ENCODE data around the gene TBC1D4. TPM values are rescaled to one million over a fixed set of nuclear protein-coding genes. Genes with fewer than 3 reads are reported as not detected.

The TBC1D4 gene
- total RNA-seq, 4 donors from 2014 or later = 20.2 to 74.7 (median 30.9) TPM

DNA sequence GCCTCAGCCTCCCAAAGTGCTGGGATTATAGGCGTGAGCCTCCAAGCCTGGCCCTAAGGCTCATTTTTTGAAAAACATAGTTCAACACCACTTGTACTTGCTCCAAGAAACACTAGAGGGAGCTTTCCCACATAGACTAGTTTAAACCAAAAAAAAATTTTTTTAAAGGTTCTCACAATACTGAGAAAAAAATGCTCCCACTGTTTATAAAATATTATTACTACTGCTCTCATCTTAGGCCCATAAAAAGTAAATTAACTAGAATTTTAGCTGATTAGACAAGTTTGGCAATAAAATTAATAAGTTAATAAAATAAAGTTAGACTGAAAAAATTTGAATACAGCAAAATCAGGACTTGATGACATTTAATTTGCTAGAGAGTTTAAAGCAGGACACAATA lies 109.5 kb downstream of the TBC1D4 start:
- TF ChIP-seq, protein P1, sequence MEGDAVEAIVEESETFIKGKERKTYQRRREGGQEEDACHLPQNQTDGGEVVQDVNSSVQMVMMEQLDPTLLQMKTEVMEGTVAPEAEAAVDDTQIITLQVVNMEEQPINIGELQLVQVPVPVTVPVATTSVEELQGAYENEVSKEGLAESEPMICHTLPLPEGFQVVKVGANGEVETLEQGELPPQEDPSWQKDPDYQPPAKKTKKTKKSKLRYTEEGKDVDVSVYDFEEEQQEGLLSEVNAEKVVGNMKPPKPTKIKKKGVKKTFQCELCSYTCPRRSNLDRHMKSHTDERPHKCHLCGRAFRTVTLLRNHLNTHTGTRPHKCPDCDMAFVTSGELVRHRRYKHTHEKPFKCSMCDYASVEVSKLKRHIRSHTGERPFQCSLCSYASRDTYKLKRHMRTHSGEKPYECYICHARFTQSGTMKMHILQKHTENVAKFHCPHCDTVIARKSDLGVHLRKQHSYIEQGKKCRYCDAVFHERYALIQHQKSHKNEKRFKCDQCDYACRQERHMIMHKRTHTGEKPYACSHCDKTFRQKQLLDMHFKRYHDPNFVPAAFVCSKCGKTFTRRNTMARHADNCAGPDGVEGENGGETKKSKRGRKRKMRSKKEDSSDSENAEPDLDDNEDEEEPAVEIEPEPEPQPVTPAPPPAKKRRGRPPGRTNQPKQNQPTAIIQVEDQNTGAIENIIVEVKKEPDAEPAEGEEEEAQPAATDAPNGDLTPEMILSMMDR (IDR thresholded peaks at IDR 0.05) = peak; percentile 59 to 80 (median 74)
- TF ChIP-seq POLR2A (IDR thresholded peaks at IDR 0.05) = no peak
- Histone ChIP-seq H3K9me3 (no peaks in the 10 kb centered on the region), H3K27me3 (no peaks in the 10 kb centered on the region), H3K36me3 (no peaks in the 10 kb centered on the region), H3K4me1 (peaks cover 0 to 10% of the 10 kb centered on the region in 2 donors), H3K4me3 (no peak overlapping the region), H3K27ac (peak overlapping the region; percentile 13 to 50)
- intact Hi-C loops (cut with DNase I; ENCODE audit: low total_unique reads) = no loop called here
- DNase-seq = no peak

GRCh38 chr13:75371203-75371602 lies 110.8 kb downstream of the TBC1D4 start:
- Histone ChIP-seq H3K27me3 (no peaks in the 10 kb centered on the region), H3K4me3 (no peak overlapping the region), H3K27ac (no peak overlapping the region), H3K36me3 (no peaks in the 10 kb centered on the region), H3K9me3 (no peaks in the 10 kb centered on the region), H3K4me1 (peaks cover 0 to 10% of the 10 kb centered on the region in 2 donors)
- intact Hi-C loops (cut with DNase I; ENCODE audit: low total_unique reads) = no loop called here
- DNase-seq = no peak
- TF ChIP-seq POLR2A (IDR thresholded peaks at IDR 0.05) = no peak
- TF ChIP-seq, protein P1 (IDR thresholded peaks at IDR 0.05) = no peak

DNA sequence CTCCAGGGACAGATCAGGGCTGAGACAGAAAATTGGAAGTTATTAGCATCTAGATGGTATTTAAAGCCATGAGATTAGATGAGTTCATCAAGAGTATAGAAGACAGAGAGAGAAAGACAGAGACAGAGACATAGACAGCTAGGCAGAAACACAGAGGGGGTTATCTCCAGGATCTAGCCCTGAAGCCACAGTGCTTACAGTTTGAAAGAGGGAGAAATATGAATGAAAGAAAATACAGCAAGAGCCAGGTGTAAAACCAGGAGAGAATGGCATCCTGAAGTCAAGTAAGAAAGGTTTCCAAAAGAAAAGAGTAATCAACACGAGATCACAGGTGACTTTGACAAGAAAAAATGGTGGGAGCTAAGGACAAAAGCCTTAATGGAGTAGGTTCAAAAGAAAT lies 111.2 kb downstream of the TBC1D4 start:
- TF ChIP-seq POLR2A (IDR thresholded peaks at IDR 0.05) = no peak
- TF ChIP-seq, protein P1 (IDR thresholded peaks at IDR 0.05) = no peak
- intact Hi-C loops (cut with DNase I; ENCODE audit: low total_unique reads) = no loop called here
- Histone ChIP-seq H3K9me3 (no peaks in the 10 kb centered on the region), H3K4me3 (no peak overlapping the region), H3K27me3 (no peaks in the 10 kb centered on the region), H3K27ac (peak overlapping the region in 1 of 2 donors; percentile 10), H3K36me3 (no peaks in the 10 kb centered on the region), H3K4me1 (peaks cover 0 to 10% of the 10 kb centered on the region in 2 donors)
- no peak for DNase-seq

- peak in 1 of 2 donors; percentile 37 for DNase-seq
- Histone ChIP-seq H3K36me3 (no peaks in the 10 kb centered on the region), H3K27me3 (no peaks in the 10 kb centered on the region), H3K4me3 (no peak overlapping the region), H3K9me3 (no peaks in the 10 kb centered on the region), H3K27ac (peak overlapping the region in 1 of 2 donors; percentile 13), H3K4me1 (peaks cover 0 to 10% of the 10 kb centered on the region in 2 donors)
- TF ChIP-seq, protein P1 (IDR thresholded peaks at IDR 0.05) = no peak
- no peak for TF ChIP-seq POLR2A (IDR thresholded peaks at IDR 0.05)
- intact Hi-C loops (cut with DNase I; ENCODE audit: low total_unique reads) = no loop called here
Measured at GRCh38 chr13:75369981-75370380, 112.0 kb downstream of the TBC1D4 start.

- intact Hi-C loops (cut with DNase I; ENCODE audit: low total_unique reads) = no loop called here
- DNase-seq = peak in 1 of 2 donors; percentile 61
- TF ChIP-seq, protein P1 (IDR thresholded peaks at IDR 0.05) = no peak
- TF ChIP-seq POLR2A (IDR thresholded peaks at IDR 0.05) = no peak
- H3K4me1 ChIP-seq = peaks cover 0 to 10% of the 10 kb centered on the region in 2 donors
- H3K9me3 ChIP-seq = no peaks in the 10 kb centered on the region
- peak overlapping the region; percentile 46 to 64 for H3K27ac ChIP-seq
- H3K27me3 ChIP-seq = no peaks in the 10 kb centered on the region
- H3K4me3 ChIP-seq = no peak overlapping the region
- no peaks in the 10 kb centered on the region for H3K36me3 ChIP-seq
Measured at GRCh38 chr13:75368167-75368566, 113.8 kb downstream of the TBC1D4 start.

Data from uterus (tissue), 4 donors.